GM18951 (cell line): Measurements from ENCODE around the gene COBL.

Experiments
- POLR2A ChIP-seq: IDR thresholded peaks from 4 replicates; pipeline ENCODE4 v1.6.1; 2011; ENCODE audit warnings: mild to moderate bottlenecking; ENCODE audit not compliant: insufficient read length, insufficient read depth; ENCODE audit errors: extremely low read depth
- in situ Hi-C: fragments of 300-500 bp; cut with MboI; formaldehyde crosslinking; loops from one replicate; pipeline ENCODE4 v1.12.0; 2022; ENCODE audit warnings: low sequenced_read_pairs, mixed read lengths, inconsistent platforms; ENCODE audit not compliant: unreplicated experiment

Gene COBL

GRCh38 chr7:51046103-51046466, 270.5 kb downstream of the COBL start:
- TF ChIP-seq POLR2A: no peak
- in situ Hi-C loops: no loop called here

GRCh38 chr7:51045319-51046102, 271.1 kb downstream of the COBL start:
- TF ChIP-seq POLR2A: no peak
- in situ Hi-C loops: no loop called here

- no peak for TF ChIP-seq POLR2A
- in situ Hi-C loops: no loop called here
Observed at GRCh38 chr7:51043461-51043860, 273.1 kb downstream of the COBL start.

GRCh38 chr7:51040787-51041186, 275.8 kb downstream of the COBL start:
- no peak for TF ChIP-seq POLR2A
- in situ Hi-C loops: no loop called here

- in situ Hi-C loops: no loop called here
- TF ChIP-seq POLR2A: no peak
Observed at GRCh38 chr7:51038573-51038972, 278.0 kb downstream of the COBL start.

- no peak for TF ChIP-seq POLR2A
- in situ Hi-C loops: no loop called here
Observed at GRCh38 chr7:51035716-51036115, 280.9 kb downstream of the COBL start.

- in situ Hi-C loops: no loop called here
- TF ChIP-seq POLR2A: no peak
Observed at GRCh38 chr7:51034521-51035264, 281.9 kb downstream of the COBL start.

GRCh38 chr7:51033727-51034520, 282.7 kb downstream of the COBL start:
- in situ Hi-C loops: no loop called here
- no peak for TF ChIP-seq POLR2A

GRCh38 chr7:51031791-51032515, 284.7 kb downstream of the COBL start:
- in situ Hi-C loops: no loop called here
- no peak for TF ChIP-seq POLR2A

GRCh38 chr7:51031216-51031615, 285.4 kb downstream of the COBL start:
- in situ Hi-C loops: no loop called here
- no peak for TF ChIP-seq POLR2A

- no peak for TF ChIP-seq POLR2A
- in situ Hi-C loops: no loop called here
Observed at GRCh38 chr7:51029701-51030191, 286.9 kb downstream of the COBL start.

- in situ Hi-C loops: no loop called here
- TF ChIP-seq POLR2A: no peak
Observed at GRCh38 chr7:51029131-51029530, 287.5 kb downstream of the COBL start.
